Mucosa of rectum (tissue), 2 donors: ENCODE results near the gene MFAP2.

Source experiments
- H3K27ac ChIP-seq, 2 donors: one replicate each; pipeline ENCODE4 v1.7.0; 2013; ENCODE audit warnings: inconsistent platforms in 2 of 2, low read depth in 2 of 2, low read length in 2 of 2
- H3K27me3 ChIP-seq, 2 donors: one replicate each; pipeline ENCODE4 v1.7.0; 2013; ENCODE audit warnings: low read length in 2 of 2; ENCODE audit not compliant: control insufficient read depth in 2 of 2, insufficient read depth in 2 of 2
- H3K36me3 ChIP-seq, 2 donors: one replicate each; pipeline ENCODE4 v1.7.0; 2013; ENCODE audit warnings: low read length in 2 of 2; ENCODE audit not compliant: control insufficient read depth in 2 of 2, insufficient read depth in 2 of 2
- H3K4me1 ChIP-seq, 2 donors: one replicate each; pipeline ENCODE4 v1.7.0; 2013; ENCODE audit warnings: low read length in 2 of 2, mild to moderate bottlenecking in 1 of 2; ENCODE audit not compliant: control insufficient read depth in 2 of 2, insufficient read depth in 2 of 2
- H3K4me3 ChIP-seq, 2 donors: one replicate each; pipeline ENCODE4 v1.7.0; 2013; ENCODE audit warnings: low read length in 2 of 2
- H3K9ac ChIP-seq, 2 donors: one replicate each; pipeline ENCODE4 v1.7.0; 2013; ENCODE audit warnings: low read length in 2 of 2, low read depth in 1 of 2, mild to moderate bottlenecking in 1 of 2
- H3K9me3 ChIP-seq, 2 donors: one replicate each; pipeline ENCODE4 v1.7.0; 2013; ENCODE audit warnings: low read length in 2 of 2; ENCODE audit not compliant: control insufficient read depth in 2 of 2
- donor health status: healthy.
- donor health status: Normal muscosa, but diverticular disease.

The MFAP2 gene

DNA sequence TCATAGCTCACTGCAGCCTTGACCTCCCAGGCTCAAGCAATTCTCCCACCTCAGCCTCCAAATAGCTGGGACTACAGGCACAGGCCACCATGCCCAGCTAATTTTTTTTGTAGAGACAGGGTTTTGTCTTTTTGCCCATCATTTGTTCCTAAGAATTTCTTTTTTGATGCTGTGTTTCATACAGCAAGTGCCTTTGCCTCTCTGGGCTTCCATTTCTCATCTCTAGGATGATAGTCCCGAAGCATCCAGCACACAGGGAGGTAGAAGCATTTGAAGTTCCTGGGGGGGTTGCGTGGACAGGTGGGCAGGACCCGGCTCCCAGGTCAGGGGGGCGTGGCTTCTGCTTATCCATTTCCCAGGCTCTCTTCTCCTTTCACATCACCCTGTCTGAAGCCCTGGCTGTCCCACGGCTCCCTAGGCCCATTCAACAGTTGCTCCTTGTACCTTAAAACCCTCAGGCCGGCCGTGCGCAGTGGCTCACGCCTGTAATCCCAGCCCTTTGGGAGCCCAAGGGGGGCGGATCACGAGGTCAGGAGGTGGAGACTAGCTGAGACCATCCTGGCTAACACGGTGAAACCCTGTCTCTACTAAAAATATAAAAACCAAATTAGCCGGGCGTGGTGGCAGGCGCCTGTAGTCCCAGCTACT is 27.9 kb upstream of the MFAP2 start:
- Histone ChIP-seq H3K9ac (no peak overlapping the region), H3K4me1 (peaks cover 18 to 19% of the 10 kb centered on the region in 2 donors), H3K27me3 (no peaks in the 10 kb centered on the region), H3K4me3 (no peak overlapping the region), H3K36me3 (peaks cover 10 to 15% of the 10 kb centered on the region in 2 donors), H3K9me3 (no peaks in the 10 kb centered on the region), H3K27ac (no peak overlapping the region)

DNA sequence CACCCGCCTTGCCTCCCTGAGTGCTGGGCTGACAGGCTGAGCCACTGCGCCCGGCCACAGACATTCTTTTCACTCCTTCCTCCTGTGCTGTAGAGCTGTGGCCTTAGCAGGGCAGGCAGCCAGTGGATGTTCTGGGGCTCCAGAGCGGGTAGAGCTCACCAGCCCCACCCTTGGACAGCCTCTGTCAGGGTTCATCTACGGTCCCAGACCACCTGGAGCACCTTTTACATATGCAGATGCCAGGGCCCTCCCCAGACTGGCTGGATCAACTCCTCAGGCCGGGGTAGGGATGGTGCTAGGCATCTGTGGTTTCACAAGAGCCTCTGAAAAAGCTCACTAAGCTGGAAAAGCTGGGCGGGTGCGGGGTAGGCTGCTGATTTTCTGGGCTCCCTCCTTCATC is 26.7 kb upstream of the MFAP2 start:
- peaks cover 16 to 17% of the 10 kb centered on the region in 2 donors for H3K4me1 ChIP-seq
- H3K27ac ChIP-seq, result no peak overlapping the region
- H3K9ac ChIP-seq, result no peak overlapping the region
- no peaks in the 10 kb centered on the region for H3K9me3 ChIP-seq
- no peaks in the 10 kb centered on the region for H3K27me3 ChIP-seq
- no peak overlapping the region for H3K4me3 ChIP-seq
- peaks cover 16 to 21% of the 10 kb centered on the region in 2 donors for H3K36me3 ChIP-seq

DNA sequence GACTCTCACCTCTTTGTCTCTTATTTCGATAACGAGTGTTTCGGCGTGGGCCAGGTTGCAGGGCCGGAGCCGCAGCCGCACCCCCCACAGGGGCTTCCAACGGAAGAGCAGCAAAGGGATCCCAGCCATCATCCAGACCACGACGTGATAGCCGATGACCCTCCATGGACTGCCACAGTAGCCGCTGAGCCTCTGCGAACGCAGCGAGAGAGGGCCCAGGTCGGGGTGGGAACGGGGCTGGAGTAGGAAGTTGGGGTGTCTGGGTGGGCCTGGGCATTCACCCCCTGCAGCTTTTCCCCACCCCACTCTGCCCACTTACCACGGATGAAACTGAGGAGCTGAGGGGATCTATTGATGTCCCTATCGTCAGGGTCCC is 24.9 kb upstream of the MFAP2 start:
- Histone ChIP-seq H3K4me1 (peaks cover 6% of the 10 kb centered on the region in 2 donors), H3K4me3 (no peak overlapping the region), H3K9ac (no peak overlapping the region), H3K27ac (no peak overlapping the region), H3K27me3 (no peaks in the 10 kb centered on the region), H3K36me3 (peaks cover 23 to 28% of the 10 kb centered on the region in 2 donors), H3K9me3 (no peaks in the 10 kb centered on the region)

DNA sequence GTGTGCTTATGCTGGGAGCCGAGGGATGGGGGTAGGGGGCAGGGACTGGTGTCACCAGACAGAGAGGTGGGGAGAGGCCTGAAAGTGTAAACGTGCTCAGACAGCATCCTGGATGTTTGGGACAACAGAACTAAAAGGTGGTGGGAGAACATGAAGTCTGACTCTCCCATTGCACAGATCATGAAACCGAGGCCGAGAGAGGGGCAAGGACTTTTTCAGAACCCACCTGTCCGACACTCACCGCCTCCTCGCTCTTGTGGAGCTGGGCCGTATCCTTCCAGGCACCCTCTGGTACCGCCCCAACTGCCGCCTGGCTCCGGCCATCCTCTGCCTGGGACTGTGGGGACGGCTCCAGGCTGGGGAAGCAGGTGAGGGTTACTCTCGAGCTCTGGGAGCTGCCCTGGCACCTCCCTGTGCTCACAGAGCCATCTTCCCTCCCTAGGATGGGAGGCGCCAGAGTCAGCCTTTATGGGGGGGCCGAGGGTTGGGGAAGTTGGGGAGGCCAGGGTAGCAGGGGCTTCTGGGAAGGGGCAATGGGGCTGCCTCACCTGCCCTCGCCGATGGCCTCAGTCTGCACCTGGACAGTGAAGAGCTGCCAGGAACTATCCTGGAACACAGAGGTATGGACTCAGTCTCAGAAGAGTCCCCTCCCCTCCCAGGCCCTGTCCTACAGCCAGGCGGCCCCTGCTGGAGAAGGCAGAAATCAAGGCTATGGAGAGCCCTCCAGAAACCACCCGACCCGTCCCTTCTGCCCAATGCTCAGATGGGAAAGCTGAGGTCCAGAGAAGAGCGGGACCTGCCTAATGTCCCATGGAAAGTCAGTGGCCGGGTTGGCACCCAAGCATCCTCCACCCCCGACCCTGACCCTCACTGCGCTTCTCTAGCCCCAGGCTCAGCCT is 24.3 kb upstream of the MFAP2 start:
- Histone ChIP-seq H3K4me1 (peaks cover 2% of the 10 kb centered on the region in 2 donors), H3K9ac (no peak overlapping the region), H3K27me3 (no peaks in the 10 kb centered on the region), H3K36me3 (peaks cover 23 to 28% of the 10 kb centered on the region in 2 donors), H3K27ac (no peak overlapping the region), H3K4me3 (no peak overlapping the region), H3K9me3 (no peaks in the 10 kb centered on the region)

DNA sequence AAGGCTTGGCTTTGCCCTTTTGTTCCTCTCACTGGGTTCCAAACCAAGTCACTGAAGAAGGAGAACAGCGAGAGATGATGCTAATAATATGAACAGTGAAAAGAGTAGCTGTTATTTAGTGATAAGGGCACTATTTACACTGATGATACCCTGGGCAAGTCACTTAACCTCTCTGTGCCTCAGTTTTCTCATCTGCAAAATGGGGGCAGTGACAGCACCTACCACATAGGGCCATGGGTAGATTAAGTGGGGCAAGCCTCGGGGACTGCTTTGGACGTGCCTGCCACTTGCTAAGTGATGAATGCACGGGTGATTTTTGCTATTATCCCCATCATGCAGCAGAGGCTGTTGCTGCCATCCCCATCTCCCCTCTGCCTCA is 22.1 kb upstream of the MFAP2 start:
- Histone ChIP-seq H3K9ac (no peak overlapping the region), H3K4me1 (no peaks in the 10 kb centered on the region), H3K27me3 (no peaks in the 10 kb centered on the region), H3K36me3 (peaks cover 27 to 40% of the 10 kb centered on the region in 2 donors), H3K27ac (no peak overlapping the region), H3K4me3 (no peak overlapping the region), H3K9me3 (no peaks in the 10 kb centered on the region)

DNA sequence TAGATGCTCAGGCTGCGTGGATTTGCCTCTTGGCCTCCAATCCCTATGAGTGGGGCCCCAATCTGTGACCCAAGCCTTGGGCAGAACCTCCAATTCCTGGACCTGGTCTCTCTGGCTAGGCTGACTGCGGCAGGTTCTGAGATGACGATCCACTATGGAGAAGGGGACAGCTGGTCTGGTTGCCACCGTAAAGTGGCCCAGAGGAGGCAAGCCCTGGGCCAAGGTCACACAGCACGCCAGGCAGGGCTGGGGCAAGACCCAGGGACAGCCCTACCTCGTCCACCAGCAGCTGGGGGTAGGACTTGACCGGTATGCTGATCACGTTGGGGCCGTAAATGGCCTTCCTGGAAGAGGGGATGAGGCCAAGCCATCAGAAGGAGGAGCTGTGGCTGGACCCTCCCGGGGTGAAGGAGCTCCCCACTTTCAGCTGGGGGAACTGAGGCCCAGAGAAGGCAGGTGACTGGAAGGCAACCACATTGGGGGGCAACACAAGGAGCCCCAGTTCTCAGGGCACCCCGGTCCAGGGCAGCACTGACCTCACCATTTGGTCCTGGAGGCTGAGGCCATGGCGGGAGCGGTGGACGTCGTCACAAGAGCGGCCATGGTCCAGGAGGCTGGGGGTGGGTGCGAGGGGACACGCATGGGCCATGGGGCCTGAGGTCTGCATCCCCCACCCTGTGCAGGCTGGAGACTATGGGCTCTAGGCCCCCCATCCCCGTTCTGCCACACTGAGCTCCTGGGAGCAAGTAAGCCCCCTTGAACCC is 21.5 kb upstream of the MFAP2 start:
- Histone ChIP-seq H3K4me1 (no peaks in the 10 kb centered on the region), H3K9ac (no peak overlapping the region), H3K27me3 (no peaks in the 10 kb centered on the region), H3K4me3 (no peak overlapping the region), H3K27ac (no peak overlapping the region), H3K36me3 (peaks cover 27 to 40% of the 10 kb centered on the region in 2 donors), H3K9me3 (no peaks in the 10 kb centered on the region)

DNA sequence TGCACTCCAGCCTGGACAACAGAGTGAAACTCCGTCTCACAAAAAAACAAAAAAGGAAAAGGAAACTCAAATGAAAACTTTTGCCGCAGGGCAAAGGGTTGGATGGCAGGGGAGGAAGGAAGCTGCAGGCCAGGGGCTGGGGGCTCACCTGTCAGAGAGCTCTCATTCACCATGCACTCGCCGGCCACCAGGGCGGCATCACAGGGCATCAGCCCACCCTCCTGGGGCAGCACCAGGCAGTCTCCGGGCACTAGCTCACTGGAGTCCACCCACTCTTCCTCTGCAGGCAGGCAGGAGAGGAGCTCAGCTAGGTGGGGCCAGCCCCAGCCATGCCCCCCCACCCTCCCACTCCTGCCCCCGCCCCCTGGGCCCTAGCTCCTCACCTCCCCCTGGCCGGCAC is 19.4 kb upstream of the MFAP2 start:
- Histone ChIP-seq H3K4me3 (no peak overlapping the region), H3K9me3 (no peaks in the 10 kb centered on the region), H3K27me3 (no peaks in the 10 kb centered on the region), H3K36me3 (peaks cover 30 to 39% of the 10 kb centered on the region in 2 donors), H3K9ac (no peak overlapping the region), H3K4me1 (no peaks in the 10 kb centered on the region), H3K27ac (no peak overlapping the region)

DNA sequence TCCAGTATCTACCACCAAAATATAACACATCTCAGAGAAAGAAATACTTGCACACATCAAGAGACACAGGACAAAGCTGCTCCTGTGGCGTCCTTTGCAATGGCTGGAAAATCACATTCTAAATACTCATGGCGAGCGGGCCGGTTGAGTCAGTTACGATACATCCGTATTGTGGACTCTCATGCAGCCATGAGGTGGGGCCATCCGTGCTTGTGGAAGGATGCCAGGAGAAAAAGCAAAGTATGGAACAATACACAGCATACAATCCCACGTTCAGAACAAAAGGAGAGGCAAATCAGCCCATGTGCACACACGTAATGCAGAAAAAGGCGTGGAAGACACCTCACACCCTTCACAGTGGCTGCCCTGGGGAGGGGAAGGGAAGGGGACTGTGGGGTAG is 18.2 kb upstream of the MFAP2 start:
- Histone ChIP-seq H3K27me3 (no peaks in the 10 kb centered on the region), H3K36me3 (peaks cover 20 to 30% of the 10 kb centered on the region in 2 donors), H3K27ac (no peak overlapping the region), H3K4me1 (no peaks in the 10 kb centered on the region), H3K9me3 (no peaks in the 10 kb centered on the region), H3K4me3 (no peak overlapping the region), H3K9ac (no peak overlapping the region)

DNA sequence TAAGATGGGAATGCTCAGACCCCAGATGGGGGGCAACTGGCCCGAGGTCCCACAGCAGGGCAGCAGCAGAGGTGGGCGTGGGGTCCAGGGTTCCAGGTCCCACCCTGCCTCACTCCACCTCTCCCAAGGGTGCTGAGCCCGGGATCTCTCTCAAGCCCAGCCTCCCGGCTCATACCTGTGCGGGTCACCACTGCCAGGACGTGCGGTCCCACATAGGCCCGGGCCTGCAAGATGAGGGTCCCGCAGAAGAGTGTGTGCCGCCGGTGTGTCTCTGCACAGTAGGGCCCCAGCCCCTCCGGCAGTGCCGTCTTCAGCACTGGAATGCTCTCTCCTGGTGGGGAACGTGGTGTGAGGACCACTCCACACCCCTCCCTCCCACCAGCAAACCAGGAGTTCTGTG is 16.4 kb upstream of the MFAP2 start:
- no peaks in the 10 kb centered on the region for H3K27me3 ChIP-seq
- H3K27ac ChIP-seq, result no peak overlapping the region
- no peaks in the 10 kb centered on the region for H3K9me3 ChIP-seq
- H3K9ac ChIP-seq, result no peak overlapping the region
- H3K4me1 ChIP-seq, result no peaks in the 10 kb centered on the region
- no peak overlapping the region for H3K4me3 ChIP-seq
- H3K36me3 ChIP-seq, result peaks cover 11 to 21% of the 10 kb centered on the region in 2 donors

DNA sequence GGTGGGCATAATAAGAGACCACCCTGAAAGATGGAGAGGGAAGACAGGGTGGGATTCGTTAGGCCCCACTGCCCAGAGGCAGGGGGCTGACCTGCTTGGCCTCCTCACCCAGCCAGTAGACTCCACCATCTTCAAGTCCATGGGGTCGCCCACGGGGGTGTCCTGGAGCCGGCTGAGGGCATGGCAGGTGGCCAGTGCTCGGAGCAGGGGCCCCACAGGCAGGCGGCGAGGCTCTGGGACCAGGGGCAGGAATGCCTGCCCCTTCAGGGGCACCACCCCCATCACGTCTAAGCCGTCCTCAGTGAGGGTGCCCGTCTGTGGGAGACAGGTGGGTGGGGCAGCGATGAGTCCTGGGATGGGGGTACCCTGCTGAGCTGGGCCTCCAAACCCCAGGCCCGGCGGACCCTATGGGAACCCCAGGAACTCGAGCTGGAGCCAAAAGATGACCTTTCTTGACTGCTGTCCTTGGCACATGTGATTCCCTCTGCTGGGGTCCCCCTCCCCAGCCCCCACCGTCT is 13.2 kb upstream of the MFAP2 start:
- Histone ChIP-seq H3K36me3 (peaks cover 7 to 19% of the 10 kb centered on the region in 2 donors), H3K27me3 (no peaks in the 10 kb centered on the region), H3K9ac (no peak overlapping the region), H3K9me3 (no peaks in the 10 kb centered on the region), H3K4me1 (no peaks in the 10 kb centered on the region), H3K27ac (no peak overlapping the region), H3K4me3 (no peak overlapping the region)
